H1 (cell line): ENCODE measurements around the gene CCDC13.

Experiments
- ASH2L ChIP-seq: fragments of 200-600, 300-600 bp; sonication (generic); IDR thresholded peaks from one replicate; pipeline ENCODE4 v1.7.1; 2017; ENCODE audit warnings: low read length
- CTCF ChIP-seq, 3 experiments: IDR thresholded peaks; 1 replicate in 2 of 3; 2 replicates in 1 of 3; pipeline versions ENCODE4 v1.5.1 to v1.6.1; 2011; ENCODE audit warnings: low read length in 3 of 3, mild to moderate bottlenecking in 3 of 3, inconsistent platforms in 2 of 3, low read depth in 1 of 3, moderate library complexity in 1 of 3; ENCODE audit not compliant: insufficient read depth in 1 of 3; ENCODE audit errors: control extremely low read depth in 1 of 3
- EZH2 ChIP-seq: fragments of 200-600 bp; sonication (generic); IDR thresholded peaks from 2 replicates; pipeline ENCODE4 v1.7.1; 2012; ENCODE audit warnings: low read depth, mild to moderate bottlenecking, moderate library complexity, low read length, inconsistent platforms; ENCODE audit not compliant: severe bottlenecking
- HDAC2 ChIP-seq, 2 experiments: fragments of 300-600 bp in 1 of 2; sonication (generic) in 1 of 2; IDR thresholded peaks; 2 replicates each; pipeline ENCODE4 v1.6.1; 2011 to 2012; ENCODE audit warnings: low read depth in 2 of 2, low read length in 2 of 2, mild to moderate bottlenecking in 2 of 2, moderate library complexity in 2 of 2, borderline replicate concordance in 1 of 2, inconsistent platforms in 1 of 2
- KDM4A ChIP-seq: IDR thresholded peaks from one replicate; pipeline ENCODE4 v1.7.1; 2012; ENCODE audit warnings: low read depth, mild to moderate bottlenecking, moderate library complexity, low read length, inconsistent platforms; ENCODE audit not compliant: severe bottlenecking
- TAF1 ChIP-seq: IDR thresholded peaks from 2 replicates; pipeline ENCODE4 v1.6.1; 2011; ENCODE audit warnings: mild to moderate bottlenecking, low read depth, low read length

GRCh38 chr3:42752441-42752840 is 20.6 kb downstream of the CCDC13 start:
- TF ChIP-seq TAF1, result no peak
- no peak for TF ChIP-seq KDM4A
- no peak for TF ChIP-seq CTCF (IDR thresholded peaks at IDR 0.05; ENCODE audit: control extremely low read depth in 1 of 3, insufficient read depth in 1 of 3, low read depth in 1 of 3, low read length in 3 of 3)
- TF ChIP-seq EZH2, result no peak
- TF ChIP-seq HDAC2 (IDR thresholded peaks at IDR 0.05; ENCODE audit: borderline replicate concordance in 1 of 2, low read depth in 2 of 2, low read length in 2 of 2), result no peak
- TF ChIP-seq ASH2L, result no peak
